Spleen (tissue), 11 donors: ENCODE results near the gene EYS. TPM values are rescaled to one million over a fixed set of nuclear protein-coding genes. Genes with fewer than 3 reads are reported as not detected.

ENCODE experiments used
- DNase-seq: peaks from one replicate; pipeline ENCODE4 v3.0.0-alpha.2; 2020
- H3K27ac ChIP-seq, 8 donors: fragments of 200-600 bp; sonication (generic) in 7 of 8; 1 replicate in 4 of 8; 2 replicates in 4 of 8; pipeline versions ENCODE4 v1.5.0 to v1.8.0; 2016 to 2021; ENCODE audit warnings: inconsistent platforms in 4 of 8, mild to moderate bottlenecking in 4 of 8, moderate library complexity in 1 of 8
- H3K27me3 ChIP-seq, 7 donors: fragments of 200-600 bp; sonication (generic) in 6 of 7; replicated peaks in 1 of 7; 1 replicate in 4 of 7; 2 replicates in 3 of 7; pipeline versions ENCODE4 v1.5.0 to v1.8.0; 2016 to 2021; ENCODE audit warnings: inconsistent platforms in 3 of 7, mild to moderate bottlenecking in 1 of 7
- H3K36me3 ChIP-seq, 6 donors: fragments of 200-600 bp; sonication (generic) in 5 of 6; 1 replicate in 4 of 6; 2 replicates in 2 of 6; pipeline versions ENCODE4 v1.5.0 to v1.8.0; 2016 to 2021; ENCODE audit warnings: inconsistent platforms in 2 of 6
- H3K4me1 ChIP-seq, 6 donors: fragments of 200-600 bp; sonication (generic) in 5 of 6; 1 replicate in 3 of 6; 2 replicates in 3 of 6; pipeline versions ENCODE4 v1.5.0 to v1.8.0; 2016 to 2021; ENCODE audit warnings: inconsistent platforms in 3 of 6
- H3K4me3 ChIP-seq, 8 donors: fragments of 200-600 bp; sonication (generic) in 7 of 8; 1 replicate in 4 of 8; 2 replicates in 4 of 8; pipeline versions ENCODE4 v1.5.0 to v1.8.0; 2016 to 2021; ENCODE audit warnings: inconsistent platforms in 4 of 8, mild to moderate bottlenecking in 4 of 8, moderate library complexity in 2 of 8
- H3K9me3 ChIP-seq, 8 donors: fragments of 200-600 bp; sonication (generic) in 7 of 8; 1 replicate in 4 of 8; 2 replicates in 4 of 8; pipeline versions ENCODE4 v1.5.0 to v1.8.0; 2016 to 2021; ENCODE audit warnings: inconsistent platforms in 4 of 8
- CTCF ChIP-seq, 11 experiments: fragments of 200-600 bp in 7 of 11; fragments of 450-650 bp in 4 of 11; sonication (generic) in 4 of 11; IDR thresholded peaks in 8 of 11; conservative IDR thresholded peaks in 3 of 11; 1 replicate in 7 of 11; 2 replicates in 4 of 11; pipeline versions ENCODE4 v1.4.0 to v1.8.0; 2016 to 2021; ENCODE audit warnings: antibody characterized with exemption in 11 of 11, inconsistent platforms in 4 of 11, mild to moderate bottlenecking in 1 of 11
- POLR2A ChIP-seq, 3 donors: fragments of 450-650 bp; IDR thresholded peaks; one replicate each; pipeline ENCODE4 v1.5.1; 2017; ENCODE audit warnings: antibody characterized with exemption in 3 of 3, mild to moderate bottlenecking in 1 of 3
- POLR2AphosphoS5 ChIP-seq, 3 donors: sonication (generic); formaldehyde crosslinking; IDR thresholded peaks; one replicate each; pipeline ENCODE4 v1.5.1; 2017; ENCODE audit warnings: antibody characterized with exemption in 3 of 3
- WGBS, 5 donors: extraction: QIAGEN DNeasy Blood & Tissue Kit in 3 of 5; methylation state at CpG; one replicate each; pipeline versions ENCODE4 v1.1.5 to v1.1.7; 2013 to 2018; 5-methylcytosine and 5-hydroxymethylcytosine counted together
- intact Hi-C: fragments of 100-400 bp; cut with DNase I; formaldehyde crosslinking; loops from one replicate; pipeline ENCODE4 v1.15.0; 2023; ENCODE audit warnings: low total_unique reads
- polyA plus RNA-seq, 3 donors: library from polyadenylated mRNA; stranded (reverse); fragments of 200-250 nt; gene quantifications; one replicate each; pipeline ENCODE4 v1.2.1, GENCODE V29; 2013
- total RNA-seq, 7 donors: library from RNA; depleted of rRNA in 3 of 7; stranded (reverse); fragments of >200 nt in 3 of 7; fragmentation: NEBNext Ultra II Directional in 4 of 7; extraction: Animal tissue kit (Norgen Biotek cat#: 25700) in 4 of 7; gene quantifications; one replicate each; pipeline versions ENCODE4 v1.1.0 to v1.2.1, GENCODE V29; 2016 to 2021
- donor health status: healthy with polysubstance abuse.
- donor health status: DM: no; HTN: no; CAD: no; lungs with moderate emphysema.
- donor health status: DM: no; HTN: no; CAD: no.
- donor health status: Bipolar disorder and iron deficiency.
- donor health status: healthy.
- donor health status: DM: no; HTN: no; CAD: no.
- donor health status: DM: yes; HTN: yes; CAD: no.

The EYS gene
- total and polyA plus RNA-seq, 10 donors = under 0.01 to 0.72 (median 0.28) TPM; not detected in 5

GRCh38 chr6:63929111-63929510 is 1777.9 kb downstream of the EYS start:
- intact Hi-C loops = loop anchor here (5.0 kb wide), 1 partner anchor 403 kb away; no protein-coding TSS in a partner anchor
- Histone ChIP-seq H3K4me1 (no peaks in the 10 kb centered on the region), H3K36me3 (no peaks in the 10 kb centered on the region), H3K4me3 (no peak overlapping the region), H3K27me3 (no peaks in the 10 kb centered on the region), H3K27ac (no peak overlapping the region), H3K9me3 (no peaks in the 10 kb centered on the region)
- no peak for DNase-seq
- WGBS, 5 donors = 79 to 88% (median 83%) methylated on average over 2 of the region's 2 CpGs
- TF ChIP-seq POLR2AphosphoS5 (IDR thresholded peaks at IDR 0.05) = no peak
- TF ChIP-seq CTCF (IDR thresholded peaks at IDR 0.05 in 8 of 11, conservative IDR thresholded peaks at IDR 0.05 in 3 of 11) = no peak
- TF ChIP-seq POLR2A (IDR thresholded peaks at IDR 0.05) = no peak

- TF ChIP-seq CTCF (IDR thresholded peaks at IDR 0.05 in 8 of 11, conservative IDR thresholded peaks at IDR 0.05 in 3 of 11) = no peak
- TF ChIP-seq POLR2A (IDR thresholded peaks at IDR 0.05) = no peak
- no peak for TF ChIP-seq POLR2AphosphoS5 (IDR thresholded peaks at IDR 0.05)
- Histone ChIP-seq H3K4me1 (no peaks in the 10 kb centered on the region), H3K36me3 (no peaks in the 10 kb centered on the region), H3K27ac (no peak overlapping the region), H3K27me3 (no peaks in the 10 kb centered on the region), H3K9me3 (no peaks in the 10 kb centered on the region), H3K4me3 (no peak overlapping the region)
- WGBS, 5 donors = 86 to 94% (median 91%) methylated on average over 3 of the region's 3 CpGs
- intact Hi-C loops = loop anchor here (5.0 kb wide), 1 partner anchor 404 kb away; no protein-coding TSS in a partner anchor
- no peak for DNase-seq
Observed at GRCh38 chr6:63928613-63929012, 1778.4 kb downstream of the EYS start.

GRCh38 chr6:63926950-63927927 is 1779.8 kb downstream of the EYS start:
- H3K9me3 ChIP-seq = no peaks in the 10 kb centered on the region
- H3K4me1 ChIP-seq = no peaks in the 10 kb centered on the region
- H3K36me3 ChIP-seq = no peaks in the 10 kb centered on the region
- no peak overlapping the region for H3K27ac ChIP-seq
- WGBS, 5 donors = 64 to 82% (median 78%) methylated on average over 7 of the region's 7 CpGs
- TF ChIP-seq POLR2A (IDR thresholded peaks at IDR 0.05) = no peak
- no peak for TF ChIP-seq CTCF (IDR thresholded peaks at IDR 0.05 in 8 of 11, conservative IDR thresholded peaks at IDR 0.05 in 3 of 11)
- no peak for TF ChIP-seq POLR2AphosphoS5 (IDR thresholded peaks at IDR 0.05)
- no peaks in the 10 kb centered on the region for H3K27me3 ChIP-seq
- intact Hi-C loops = loop anchor here (5.0 kb wide), 1 partner anchor 405 kb away; no protein-coding TSS in a partner anchor
- no peak overlapping the region for H3K4me3 ChIP-seq
- no peak for DNase-seq

GRCh38 chr6:63926258-63926780 is 1780.7 kb downstream of the EYS start:
- TF ChIP-seq CTCF (IDR thresholded peaks at IDR 0.05 in 8 of 11, conservative IDR thresholded peaks at IDR 0.05 in 3 of 11) (no peak), POLR2A (IDR thresholded peaks at IDR 0.05) (no peak)
- no peaks in the 10 kb centered on the region for H3K4me1 ChIP-seq
- intact Hi-C loops = loop anchor here (5.0 kb wide), 1 partner anchor 406 kb away; no protein-coding TSS in a partner anchor
- H3K9me3 ChIP-seq = no peaks in the 10 kb centered on the region
- no peaks in the 10 kb centered on the region for H3K27me3 ChIP-seq
- H3K36me3 ChIP-seq = no peaks in the 10 kb centered on the region
- no peak overlapping the region for H3K27ac ChIP-seq
- 66 to 81% (median 74%) methylated on average over 1 of the region's 1 CpG for WGBS, 5 donors
- DNase-seq = no peak
- no peak overlapping the region for H3K4me3 ChIP-seq
